GM19043 (cell line): ENCODE measurements around the gene MFSD1.

ENCODE experiments used
- ATAC-seq: cut with Tn5 transposase; IDR thresholded peaks from one replicate; pipeline ENCODE4 v1.9.1; 2021; ENCODE audit warnings: low read depth; ENCODE audit not compliant: unreplicated experiment

The MFSD1 gene

DNA sequence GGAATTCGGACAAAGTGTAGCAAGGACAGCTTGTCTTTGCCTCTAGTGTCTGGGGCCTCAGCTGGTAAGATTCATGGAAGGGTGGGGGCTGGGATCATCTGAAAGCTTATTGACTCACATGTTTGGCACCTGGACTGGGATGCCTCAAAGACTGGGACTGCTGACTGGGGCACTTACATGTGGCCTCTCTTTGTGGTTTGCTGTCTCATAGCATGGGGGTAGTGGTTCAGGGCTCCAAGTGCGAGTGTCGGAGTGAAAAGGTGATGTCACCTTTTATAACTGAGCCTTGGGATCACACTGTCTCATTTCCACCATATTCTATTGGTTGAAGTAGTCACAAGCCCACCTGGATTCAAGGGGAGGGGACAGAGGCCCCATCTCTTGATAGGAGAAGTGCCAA is 6.8 kb downstream of the MFSD1 start:
- no peak for ATAC-seq

DNA sequence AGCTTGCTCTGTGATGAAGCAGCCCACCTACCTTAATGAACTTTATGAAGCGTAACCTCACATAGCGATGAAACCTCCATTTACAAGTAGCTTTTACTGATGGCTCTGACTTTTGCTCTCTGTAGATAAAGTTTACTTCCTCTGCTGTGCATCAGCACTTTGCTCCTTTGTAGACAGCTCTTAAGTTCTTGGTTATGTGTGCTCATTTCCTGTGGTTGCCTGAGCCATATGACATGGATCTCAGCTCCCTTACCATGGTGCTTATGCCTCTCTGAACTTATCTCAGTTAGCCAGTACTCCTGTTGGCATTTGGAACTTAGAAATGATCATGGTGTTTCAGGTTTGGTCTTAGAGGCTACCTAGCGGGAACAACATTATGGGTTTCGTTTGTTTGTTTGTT is 7.8 kb downstream of the MFSD1 start:
- no peak for ATAC-seq

DNA sequence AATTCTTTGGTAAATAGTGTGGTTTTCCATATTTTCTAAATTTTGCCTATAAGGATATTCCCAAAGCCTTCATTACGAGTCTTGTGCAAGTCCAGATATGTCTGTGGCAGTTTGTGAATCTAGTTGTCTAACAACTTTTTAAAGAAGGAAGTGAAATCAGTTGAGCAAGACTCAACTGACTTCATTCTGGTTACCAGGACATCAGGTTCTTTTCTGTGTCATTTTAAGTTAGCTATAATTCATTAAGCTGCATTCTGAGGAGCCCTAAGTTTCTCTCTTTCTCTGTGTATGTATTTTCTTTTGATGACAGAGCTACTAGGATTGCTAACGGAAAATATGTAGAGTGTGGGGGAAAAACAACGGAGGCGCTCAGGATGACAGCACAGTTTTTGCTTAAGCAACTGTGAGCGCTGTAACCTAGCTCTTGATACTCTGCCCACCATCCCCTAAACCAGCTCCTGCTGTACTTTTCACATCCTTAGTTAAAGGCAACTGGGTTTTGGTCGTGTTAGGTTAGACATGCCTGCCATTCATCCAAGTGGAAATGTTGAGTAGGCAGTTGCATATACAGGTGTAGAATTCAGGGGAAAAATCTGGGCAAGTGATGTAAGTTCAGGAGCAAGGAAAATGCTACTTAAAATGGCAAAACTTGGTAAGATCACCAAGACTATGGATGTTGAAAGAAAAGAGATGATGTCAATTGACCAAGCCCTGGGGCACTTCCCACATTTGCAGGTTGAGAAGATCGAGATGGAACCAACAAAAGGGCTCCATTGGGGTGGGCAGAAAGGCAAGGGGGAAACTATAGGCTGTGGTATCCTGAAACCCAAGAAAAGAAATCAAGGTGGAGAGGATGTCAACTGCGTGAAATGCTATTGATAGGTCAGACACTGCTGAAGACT is 9.2 kb downstream of the MFSD1 start:
- no peak for ATAC-seq

DNA sequence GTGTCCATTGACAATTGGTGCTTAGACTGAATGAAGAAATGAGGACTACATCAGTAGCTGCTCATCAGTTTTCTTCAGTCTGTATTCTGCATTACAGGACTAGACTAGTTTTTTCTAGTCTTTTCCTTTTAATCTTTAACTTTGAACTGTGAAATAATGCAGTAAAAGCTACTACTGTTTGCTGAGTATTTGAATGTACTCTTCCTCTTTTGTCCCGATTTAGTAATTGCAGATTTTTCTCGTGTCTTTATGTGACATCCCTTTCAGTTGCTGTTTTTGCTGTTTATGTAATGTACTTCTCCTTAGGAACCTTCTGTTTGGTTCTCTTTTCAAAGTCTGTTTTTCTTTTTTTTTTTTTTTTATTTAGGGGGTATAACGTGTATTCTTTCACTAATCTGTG is 17.4 kb downstream of the MFSD1 start:
- no peak for ATAC-seq

DNA sequence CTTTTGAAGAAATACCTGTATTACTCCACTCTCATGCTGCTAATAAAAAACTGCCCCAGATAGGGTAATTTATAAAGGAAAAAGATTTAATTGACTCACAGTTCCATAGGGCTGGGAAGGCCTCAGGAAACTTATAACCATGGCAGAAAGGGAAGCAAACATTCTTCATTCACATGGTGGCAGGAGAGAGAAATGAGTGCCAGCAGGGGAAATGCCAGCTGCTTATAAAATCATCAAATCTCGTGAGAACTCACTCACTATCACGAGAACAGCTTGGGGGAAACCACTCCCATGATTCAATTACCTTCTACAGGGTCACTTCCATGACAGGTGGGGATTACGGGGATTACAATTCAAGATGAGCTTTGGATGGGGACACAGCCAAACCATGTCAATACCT is 18.7 kb downstream of the MFSD1 start:
- ATAC-seq, result no peak

DNA sequence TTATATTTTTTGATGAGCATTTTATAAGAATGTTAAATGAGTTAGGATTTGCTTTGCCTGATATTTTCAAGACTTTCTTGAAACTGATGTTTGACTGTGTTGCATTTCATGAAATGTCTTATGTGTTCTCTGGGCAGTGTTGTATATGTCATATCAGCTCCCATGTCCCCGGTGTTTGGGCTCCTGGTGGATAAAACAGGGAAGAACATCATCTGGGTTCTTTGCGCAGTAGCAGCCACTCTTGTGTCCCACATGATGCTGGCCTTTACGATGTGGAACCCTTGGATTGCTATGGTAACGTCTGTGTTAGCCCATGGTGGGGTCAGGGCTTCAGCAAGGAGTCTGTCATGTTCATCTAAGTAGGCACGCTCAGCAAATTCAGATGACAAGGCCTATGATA is 20.0 kb downstream of the MFSD1 start:
- ATAC-seq, result no peak

DNA sequence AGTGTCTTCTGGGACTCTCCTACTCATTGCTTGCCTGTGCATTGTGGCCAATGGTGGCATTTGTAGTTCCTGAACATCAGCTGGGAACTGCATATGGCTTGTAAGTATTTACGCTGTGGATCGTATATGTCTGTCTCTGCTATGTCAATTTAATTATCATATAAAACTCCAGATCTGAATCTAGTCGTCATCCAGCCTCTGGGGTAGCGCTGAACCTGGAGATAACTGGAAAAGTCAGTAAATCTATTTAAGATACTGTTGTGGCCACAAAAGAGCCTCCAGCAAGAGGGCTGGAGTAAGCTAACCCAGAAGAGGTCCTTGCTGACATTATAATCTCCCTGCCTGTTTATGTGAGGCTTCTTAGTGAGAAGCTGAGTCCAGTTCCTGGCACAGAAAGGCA is 21.6 kb downstream of the MFSD1 start:
- no peak for ATAC-seq

DNA sequence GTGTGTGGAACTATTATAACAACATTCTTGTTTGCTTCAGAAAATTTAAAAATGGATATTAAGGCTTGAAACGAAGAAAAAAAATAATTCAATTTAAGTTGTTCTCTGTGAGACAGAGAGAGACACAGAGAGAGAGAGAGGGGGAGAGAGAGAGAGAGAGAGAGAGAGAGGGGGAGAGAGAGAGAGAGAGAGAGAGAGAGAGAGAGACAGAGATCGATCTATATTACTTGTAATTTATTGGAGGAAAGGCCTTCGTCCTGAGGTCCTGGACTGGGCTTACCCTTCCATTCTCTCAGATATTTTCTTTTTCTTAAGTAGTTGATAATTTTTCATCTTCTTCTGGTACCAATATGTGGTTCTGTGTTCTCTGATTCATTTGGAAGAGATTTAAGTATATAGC is 25.9 kb downstream of the MFSD1 start:
- no peak for ATAC-seq

DNA sequence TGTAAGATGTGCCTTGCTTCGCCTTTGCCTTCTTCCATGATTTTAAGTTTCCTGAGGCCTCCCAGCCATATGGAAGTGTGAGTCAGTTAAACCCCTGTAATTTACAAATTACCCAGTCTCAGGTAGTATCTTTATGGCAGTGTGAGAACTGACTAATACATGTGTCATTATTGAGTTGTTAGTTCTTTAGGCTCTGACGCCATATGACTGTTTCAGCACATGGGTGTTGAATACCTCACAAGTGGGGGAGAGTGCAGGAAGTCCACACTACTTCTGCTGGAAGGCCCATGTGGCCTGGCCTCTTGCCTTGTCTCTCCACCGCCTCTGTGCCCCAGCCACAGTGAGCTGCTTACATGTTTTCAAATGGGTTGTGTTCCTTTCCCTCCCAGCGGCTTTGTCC is 28.5 kb downstream of the MFSD1 start:
- no peak for ATAC-seq

DNA sequence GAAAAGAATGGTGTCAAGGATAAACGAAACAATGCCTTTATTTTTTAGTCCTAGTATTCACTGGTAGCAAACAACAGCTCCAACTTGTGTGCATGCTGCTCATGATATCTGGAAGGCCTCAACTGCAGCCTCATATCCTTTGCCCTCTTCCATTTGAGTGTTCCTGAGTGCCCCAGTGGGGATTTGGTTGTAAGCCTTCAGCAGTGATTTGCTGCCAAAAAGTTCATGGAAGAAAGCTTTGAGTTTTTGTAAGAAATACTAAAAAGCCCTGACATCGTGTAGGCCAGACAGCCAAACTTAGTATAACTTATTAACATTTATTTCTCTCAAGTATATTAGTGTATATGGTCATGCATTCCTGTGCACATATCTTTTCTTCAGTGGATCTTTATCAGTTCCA is 30.0 kb downstream of the MFSD1 start:
- no peak for ATAC-seq

DNA sequence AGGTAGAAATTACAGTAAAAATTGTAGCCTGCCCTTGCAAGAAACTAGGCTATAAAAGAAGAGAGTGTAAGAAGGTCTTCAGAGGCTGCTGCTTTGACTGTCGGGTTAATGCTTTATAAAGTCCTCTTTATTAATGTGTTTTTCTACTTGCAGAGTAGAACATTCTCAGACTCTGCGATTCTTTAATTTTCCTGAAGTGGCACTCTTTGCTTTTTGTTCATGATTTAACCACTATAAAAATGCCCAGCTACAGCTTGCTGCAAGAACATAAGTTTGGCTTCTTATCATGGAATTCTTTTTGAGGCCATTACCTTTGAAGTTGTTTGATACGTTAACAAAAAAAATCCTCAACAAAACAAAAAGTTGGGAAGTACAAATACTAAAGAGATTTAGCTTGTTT is 33.8 kb downstream of the MFSD1 start:
- no peak for ATAC-seq

DNA sequence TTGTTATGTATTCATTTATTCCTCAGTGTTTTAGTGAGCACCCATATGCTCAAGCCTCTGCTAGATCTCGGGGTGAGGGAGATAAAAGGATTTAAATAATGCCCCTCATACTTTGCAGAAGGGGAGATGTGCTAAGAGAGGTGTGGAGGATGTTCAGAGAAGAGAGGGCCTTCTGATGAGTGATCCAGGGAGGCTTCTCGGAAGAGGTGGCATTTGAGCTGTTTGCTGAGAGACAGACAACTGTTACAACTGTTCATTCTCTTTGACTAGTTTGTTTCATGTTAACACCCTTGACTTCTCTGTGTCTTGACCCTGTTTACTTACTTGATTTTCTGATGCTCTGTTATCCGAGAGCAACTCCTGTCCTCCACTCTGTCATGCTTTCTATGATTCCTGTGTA is 34.5 kb downstream of the MFSD1 start:
- ATAC-seq, result no peak

DNA sequence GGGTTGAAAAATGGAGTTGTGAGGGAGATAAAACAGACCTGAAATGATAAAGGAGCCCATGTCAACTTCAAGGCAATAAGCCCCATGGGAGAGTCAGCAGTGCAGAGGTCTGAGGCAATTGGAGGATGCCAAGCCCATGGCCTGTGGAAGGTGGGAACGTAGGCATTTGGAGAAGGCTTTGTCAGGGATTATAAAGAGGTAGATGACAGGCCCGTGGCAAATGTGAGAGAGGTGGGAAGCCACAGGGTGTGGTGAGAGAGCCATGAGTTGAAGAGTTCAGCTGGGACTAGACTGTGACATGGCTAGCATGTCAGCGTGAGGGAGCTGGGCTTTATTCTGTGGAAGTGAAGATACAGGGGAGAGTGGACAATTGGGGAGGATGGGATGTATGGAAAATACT is 35.4 kb downstream of the MFSD1 start:
- ATAC-seq, result no peak

DNA sequence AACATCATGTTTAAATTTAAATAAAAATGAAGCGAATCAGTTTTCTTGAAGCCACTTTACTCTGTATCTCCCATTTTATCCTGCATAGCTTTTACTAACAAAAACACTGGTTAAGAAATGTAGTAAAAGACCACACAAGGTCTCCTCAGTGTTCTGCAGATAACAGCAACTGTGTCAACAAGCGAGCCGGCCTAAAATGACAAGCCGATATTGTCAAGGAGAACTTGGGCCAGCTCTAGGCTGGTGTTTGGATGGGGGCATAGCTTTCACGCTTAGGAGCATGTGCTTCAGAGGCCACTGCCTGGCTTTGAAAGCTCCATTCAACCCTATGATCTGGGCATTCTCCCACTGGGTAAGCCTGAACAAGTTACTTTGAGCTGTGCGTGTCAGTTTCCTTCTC is 38.1 kb downstream of the MFSD1 start:
- ATAC-seq, result no peak

DNA sequence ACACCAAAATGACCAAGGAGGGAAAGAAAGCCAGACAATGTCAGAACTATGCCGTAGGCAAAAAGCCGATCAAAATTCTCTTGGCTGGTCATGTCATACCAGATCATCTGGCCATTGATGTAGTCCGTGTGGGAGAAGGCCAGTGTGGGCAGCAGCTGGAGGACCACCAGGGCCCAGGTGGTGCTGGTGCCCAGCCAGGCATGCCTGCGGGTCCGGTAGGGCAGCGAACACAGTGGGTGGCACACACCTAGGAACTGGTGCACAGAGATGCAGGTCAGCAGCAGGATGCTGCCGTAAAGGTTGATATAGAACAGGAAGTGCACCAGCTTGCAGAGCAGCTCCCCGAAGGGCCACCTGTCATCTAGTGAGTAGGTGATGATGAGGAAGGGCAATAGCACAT is 39.5 kb downstream of the MFSD1 start:
- no peak for ATAC-seq

DNA sequence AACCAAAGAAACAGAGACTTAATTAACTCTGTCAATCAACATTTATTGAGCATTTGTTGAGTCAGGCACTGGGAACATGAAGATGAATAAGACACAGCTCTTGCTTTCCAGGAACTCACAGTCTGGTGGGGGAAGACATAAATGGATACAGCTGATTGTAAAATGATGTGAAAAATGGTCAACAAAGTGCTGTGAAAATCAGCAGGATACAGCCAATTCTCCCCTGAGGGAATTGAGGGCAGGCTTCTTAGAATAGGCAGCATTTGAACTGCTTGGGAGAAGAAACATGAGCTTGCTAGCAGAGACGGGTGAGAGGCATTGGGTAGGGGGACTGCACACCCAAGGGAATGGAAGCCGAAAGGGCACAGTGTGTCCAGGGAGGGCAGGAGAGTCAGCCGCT is 41.1 kb downstream of the MFSD1 start:
- no peak for ATAC-seq

DNA sequence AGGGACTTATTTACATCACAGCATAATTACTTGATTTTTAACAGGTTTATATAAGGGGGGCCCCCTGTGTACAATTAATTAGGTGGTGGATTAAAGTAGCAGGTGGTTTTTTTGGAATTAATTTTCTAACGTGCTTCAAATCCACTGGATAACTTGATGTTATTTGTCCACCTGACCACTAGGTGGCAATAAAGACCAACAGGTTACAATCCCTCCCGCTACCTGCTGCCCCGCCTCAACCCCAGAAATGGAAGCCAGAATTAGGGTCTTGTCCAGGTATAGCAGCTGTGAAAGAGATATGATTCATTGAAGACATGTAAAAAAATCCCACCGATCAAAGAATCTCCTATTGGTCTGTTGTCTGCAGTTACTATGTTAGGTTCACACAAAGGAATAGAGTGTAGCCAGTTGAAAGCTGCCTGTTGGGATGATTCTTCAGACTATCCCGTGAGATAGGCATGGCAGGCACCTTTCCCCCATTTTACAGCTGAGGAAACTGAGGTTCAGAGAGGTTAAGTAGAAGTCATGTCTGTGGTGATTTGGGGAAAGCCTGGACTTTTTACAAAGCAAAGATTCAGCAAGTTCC is 44.0 kb downstream of the MFSD1 start:
- ATAC-seq, result peak; percentile 39

DNA sequence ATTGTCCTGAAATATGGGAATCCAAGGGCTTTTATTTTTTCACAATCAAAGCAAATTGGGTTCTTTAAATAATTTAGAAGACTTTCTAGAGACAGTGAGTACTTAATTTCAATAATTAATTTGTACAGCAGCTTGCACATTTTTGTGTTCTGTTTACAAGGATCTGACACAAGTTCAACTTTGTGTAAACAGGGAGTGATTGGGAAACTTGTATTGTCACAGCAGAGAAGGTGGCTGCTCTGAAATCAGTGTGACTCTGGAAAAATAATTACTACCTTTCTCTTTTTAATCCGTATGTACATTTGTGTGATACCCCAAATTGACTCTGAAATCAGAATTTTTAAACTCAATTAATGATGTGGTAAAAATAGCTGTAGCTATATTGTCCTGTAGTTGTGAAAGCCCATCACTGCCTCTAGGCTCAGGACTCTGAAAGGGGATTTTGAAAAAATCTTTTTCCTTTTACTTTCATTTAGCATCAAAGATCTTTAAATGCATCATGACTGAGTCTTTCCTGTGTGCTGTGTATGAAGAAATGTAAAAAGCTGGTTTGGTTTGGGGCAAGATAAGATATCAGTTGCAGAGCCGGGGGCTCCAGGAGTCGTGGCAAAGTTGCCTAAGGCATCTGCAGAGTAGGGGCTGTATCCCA is 45.1 kb downstream of the MFSD1 start:
- peak; percentile 78 for ATAC-seq

DNA sequence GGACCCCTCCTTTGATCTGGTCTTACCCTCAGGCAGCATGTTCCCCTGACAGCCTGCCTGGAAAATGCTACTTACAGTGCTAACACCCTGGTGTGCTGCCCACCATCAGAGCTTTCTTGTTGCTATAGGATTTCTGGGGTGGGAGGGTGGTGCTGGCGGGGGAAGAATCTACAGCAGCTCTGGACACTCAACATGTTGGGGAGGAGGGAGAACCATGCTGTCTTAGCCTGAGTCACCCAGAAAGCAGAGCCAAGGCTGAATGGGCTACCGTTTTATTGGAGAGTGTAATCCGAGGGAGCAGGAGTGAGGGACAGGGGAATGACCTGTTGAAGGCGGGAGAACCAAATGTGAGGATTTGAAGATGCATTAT is 45.6 kb downstream of the MFSD1 start:
- peak; percentile 26 for ATAC-seq

DNA sequence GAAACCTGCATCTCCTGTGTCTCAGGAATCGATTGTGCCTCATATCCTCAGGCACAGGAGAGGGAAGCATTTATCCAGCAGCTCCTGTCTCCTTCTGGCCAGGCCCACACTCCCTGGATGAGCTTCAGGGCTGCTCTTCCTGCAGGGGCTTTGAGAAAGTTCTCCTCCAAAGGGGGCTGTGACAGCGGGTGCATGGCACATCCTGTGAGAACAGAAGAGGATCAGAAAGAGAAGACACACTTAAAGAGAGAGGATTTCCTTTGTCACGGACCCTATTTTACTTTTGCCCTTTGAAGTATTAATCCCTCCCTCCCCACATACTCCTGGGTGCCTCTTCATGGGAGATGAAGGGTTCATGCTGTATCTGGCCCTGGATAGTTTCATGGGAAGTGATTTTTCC is 46.0 kb downstream of the MFSD1 start:
- no peak for ATAC-seq

DNA sequence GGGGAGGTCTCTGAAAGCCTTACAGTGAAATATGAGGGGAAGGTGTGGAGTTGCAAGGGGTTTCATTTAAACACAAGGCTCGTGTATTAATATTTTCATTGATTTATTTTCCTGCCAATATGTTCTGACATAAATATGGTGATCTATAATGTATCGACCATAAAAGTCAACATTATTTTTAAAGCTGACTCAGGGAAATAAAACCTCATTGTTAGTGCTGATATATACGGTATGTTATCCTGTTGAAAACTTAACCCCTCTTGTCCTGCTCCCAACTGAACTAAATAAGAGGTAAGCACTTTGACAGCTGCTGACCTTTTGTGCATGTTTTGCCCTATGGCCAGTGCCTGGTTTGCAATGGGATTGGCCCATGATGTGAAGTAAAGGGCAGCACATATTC is 47.9 kb downstream of the MFSD1 start:
- ATAC-seq, result no peak

DNA sequence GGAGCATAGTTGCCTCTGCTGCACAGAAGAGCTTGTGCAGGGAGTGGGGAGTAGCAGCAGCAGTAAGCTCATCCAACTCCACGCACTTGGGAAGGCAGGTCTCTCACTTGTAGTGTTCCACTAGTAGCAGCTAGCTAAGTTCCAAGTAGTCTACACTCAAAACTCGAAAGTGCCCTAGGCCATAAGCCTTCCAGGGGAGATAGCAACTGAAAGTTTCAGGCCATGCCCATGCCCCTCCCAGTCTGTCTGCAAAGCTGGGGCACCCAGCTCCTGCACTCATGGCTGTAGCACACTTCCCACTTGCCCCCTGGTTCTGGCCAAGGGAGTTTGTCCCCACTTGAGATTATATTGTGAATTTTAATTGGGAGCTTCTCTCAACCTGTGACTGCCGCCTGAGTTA is 57.5 kb downstream of the MFSD1 start:
- ATAC-seq, result no peak
